Trophoblast cell (in vitro differentiated cells and primary cell): ENCODE results near the gene CDH18.

Source experiments
- DNase-seq, 2 donors: peaks; one replicate each; pipeline ENCODE4 v3.0.0-alpha.2; 2016
- H2AFZ ChIP-seq: 2 replicates; pipeline ENCODE4 v1.6.1; 2013; ENCODE audit warnings: low read length, moderate library complexity, mild to moderate bottlenecking; ENCODE audit not compliant: insufficient read depth, poor library complexity
- H2AK5ac ChIP-seq: 2 replicates; pipeline ENCODE4 v1.6.1; 2013; ENCODE audit warnings: mild to moderate bottlenecking, low read length
- H2BK120ac ChIP-seq: 2 replicates; pipeline ENCODE4 v1.6.1; 2013; ENCODE audit warnings: low read length, mild to moderate bottlenecking, moderate library complexity; ENCODE audit not compliant: insufficient read depth, poor library complexity
- H2BK12ac ChIP-seq: 2 replicates; pipeline ENCODE4 v1.6.1; 2013; ENCODE audit warnings: mild to moderate bottlenecking, low read length, moderate library complexity
- H2BK5ac ChIP-seq: 2 replicates; pipeline ENCODE4 v1.6.1; 2013; ENCODE audit warnings: low read length, low read depth, moderate library complexity, mild to moderate bottlenecking; ENCODE audit not compliant: poor library complexity
- H3K14ac ChIP-seq: 2 replicates; pipeline ENCODE4 v1.6.1; 2013; ENCODE audit warnings: mild to moderate bottlenecking, low read length
- H3K18ac ChIP-seq: 2 replicates; pipeline ENCODE4 v1.6.1; 2013; ENCODE audit warnings: mild to moderate bottlenecking, low read length
- H3K23ac ChIP-seq: 2 replicates; pipeline ENCODE4 v1.6.1; 2013; ENCODE audit warnings: low read length
- H3K27ac ChIP-seq: 2 replicates; pipeline ENCODE4 v1.5.1; 2013; ENCODE audit warnings: low read depth, mild to moderate bottlenecking, inconsistent platforms, low read length, moderate library complexity
- H3K27me3 ChIP-seq: 2 replicates; pipeline ENCODE4 v1.6.1; 2013; ENCODE audit warnings: inconsistent platforms, mild to moderate bottlenecking, low read length, moderate library complexity; ENCODE audit not compliant: insufficient read depth
- H3K36me3 ChIP-seq, 2 experiments: 1 replicate in 1 of 2; 2 replicates in 1 of 2; pipeline ENCODE4 v1.6.1; 2013; ENCODE audit warnings: low read length in 2 of 2, mild to moderate bottlenecking in 2 of 2, moderate library complexity in 1 of 2; ENCODE audit not compliant: insufficient read depth in 2 of 2, control insufficient read depth in 1 of 2
- H3K4ac ChIP-seq: 2 replicates; pipeline ENCODE4 v1.6.1; 2013; ENCODE audit warnings: low read depth, mild to moderate bottlenecking, low read length, moderate library complexity
- H3K4me1 ChIP-seq, 2 experiments: 1 replicate in 1 of 2; 2 replicates in 1 of 2; pipeline ENCODE4 v1.6.1; 2013; ENCODE audit warnings: low read length in 2 of 2, mild to moderate bottlenecking in 2 of 2, moderate library complexity in 1 of 2; ENCODE audit not compliant: insufficient read depth in 2 of 2, control insufficient read depth in 1 of 2
- H3K4me2 ChIP-seq: 2 replicates; pipeline ENCODE4 v1.6.1; 2013; ENCODE audit warnings: inconsistent platforms, mild to moderate bottlenecking, low read length, moderate library complexity
- H3K4me3 ChIP-seq: 2 replicates; pipeline ENCODE4 v1.5.1; 2013; ENCODE audit warnings: mild to moderate bottlenecking, low read depth, low read length, inconsistent platforms
- H3K79me1 ChIP-seq: one replicate; pipeline ENCODE4 v1.6.1; 2013; ENCODE audit warnings: low read length
- H3K79me2 ChIP-seq: 2 replicates; pipeline ENCODE4 v1.6.1; 2013; ENCODE audit warnings: low read length, mild to moderate bottlenecking; ENCODE audit not compliant: control insufficient read depth, insufficient read depth, poor library complexity
- H3K9ac ChIP-seq: 2 replicates; pipeline ENCODE4 v1.6.1; 2013; ENCODE audit warnings: mild to moderate bottlenecking, low read length
- H3K9me3 ChIP-seq: 2 replicates; pipeline ENCODE4 v1.6.1; 2013; ENCODE audit warnings: low read depth, mild to moderate bottlenecking, control low read depth, inconsistent platforms, low read length; ENCODE audit not compliant: insufficient read depth
- H4K12ac ChIP-seq: 2 replicates; pipeline ENCODE4 v1.6.1; 2013; ENCODE audit warnings: low read depth, mild to moderate bottlenecking, low read length, moderate library complexity
- H4K8ac ChIP-seq: 2 replicates; pipeline ENCODE4 v1.6.1; 2013; ENCODE audit warnings: low read depth, mild to moderate bottlenecking, low read length, moderate library complexity
- H4K91ac ChIP-seq: one replicate; pipeline ENCODE4 v1.6.1; 2013; ENCODE audit warnings: low read depth, mild to moderate bottlenecking, low read length, moderate library complexity
- WGBS: extraction: QIAGEN DNeasy Blood & Tissue Kit; methylation state at CpG from one replicate; pipeline ENCODE4 v1.1.7; 2013; ENCODE audit warnings: missing lambda C conversion rate; ENCODE audit not compliant: insufficient read length, insufficient coverage; ENCODE audit errors: extremely low coverage; 5-methylcytosine and 5-hydroxymethylcytosine counted together

Gene CDH18

DNA sequence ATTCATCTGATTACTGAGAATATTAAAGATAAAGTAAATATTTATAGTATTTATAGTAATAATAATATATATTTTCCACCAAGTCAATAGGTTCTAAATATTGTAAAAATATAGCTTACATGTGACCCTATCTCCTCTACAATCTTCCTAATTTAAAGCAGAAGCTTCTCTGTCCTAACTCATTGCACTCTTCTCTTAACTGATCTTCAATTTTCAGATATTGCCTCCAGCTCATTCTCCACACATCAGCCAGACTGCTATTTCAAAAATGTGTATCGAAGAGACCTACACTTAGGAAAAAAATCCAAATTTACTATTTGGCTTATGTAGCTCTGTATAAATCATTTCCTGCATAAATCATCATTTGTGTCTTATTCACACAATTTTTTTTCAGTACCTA is 47.8 kb downstream of the CDH18 start:
- H3K4me3 ChIP-seq, result no peak overlapping the region
- H3K27ac ChIP-seq, result no peak overlapping the region
- no peak overlapping the region for H2BK120ac ChIP-seq
- no peaks in the 10 kb centered on the region for H3K79me2 ChIP-seq
- H3K14ac ChIP-seq, result no peak overlapping the region
- H3K9me3 ChIP-seq, result no peaks in the 10 kb centered on the region
- WGBS, result no CpG with 5 or more reads among the region's 1 CpG
- no peak overlapping the region for H4K8ac ChIP-seq
- no peaks in the 10 kb centered on the region for H3K79me1 ChIP-seq
- H2AK5ac ChIP-seq, result no peak overlapping the region
- no peak overlapping the region for H2AFZ ChIP-seq
- no peaks in the 10 kb centered on the region for H3K27me3 ChIP-seq
- no peak overlapping the region for H3K18ac ChIP-seq
- H3K4ac ChIP-seq, result no peak overlapping the region
- H3K23ac ChIP-seq, result no peak overlapping the region
- H2BK12ac ChIP-seq, result no peak overlapping the region
- no peak overlapping the region for H2BK5ac ChIP-seq
- H3K9ac ChIP-seq, result no peak overlapping the region
- DNase-seq, result peak in 1 of 2 donors; percentile 38
- H3K36me3 ChIP-seq, result no peaks in the 10 kb centered on the region
- no peaks in the 10 kb centered on the region for H3K4me1 ChIP-seq
- H4K12ac ChIP-seq, result no peak overlapping the region
- H4K91ac ChIP-seq, result no peak overlapping the region
- H3K4me2 ChIP-seq, result no peak overlapping the region

DNA sequence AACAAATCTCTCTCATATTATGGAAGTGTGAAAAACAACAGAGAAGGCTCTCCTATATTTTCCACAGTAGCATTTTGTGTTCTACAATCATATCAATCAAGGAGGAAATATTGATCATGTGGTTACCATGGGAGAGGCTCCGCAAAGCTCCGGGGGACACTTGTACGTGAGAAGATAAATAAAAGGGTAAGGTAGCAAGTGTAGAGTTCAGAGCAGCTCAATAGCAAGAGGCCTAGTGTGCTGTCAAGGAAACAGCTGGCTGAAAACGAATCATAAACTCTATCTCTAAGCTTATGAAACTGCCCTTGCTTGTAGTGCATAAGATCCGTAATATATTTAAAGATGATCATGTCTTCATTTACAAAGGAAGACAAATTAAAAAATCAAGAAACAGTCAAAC is 57.5 kb downstream of the CDH18 start:
- H2BK12ac ChIP-seq, result no peak overlapping the region
- H3K79me1 ChIP-seq, result no peaks in the 10 kb centered on the region
- no peak overlapping the region for H3K9ac ChIP-seq
- H3K18ac ChIP-seq, result no peak overlapping the region
- H2AFZ ChIP-seq, result no peak overlapping the region
- no peaks in the 10 kb centered on the region for H3K36me3 ChIP-seq
- no peak overlapping the region for H4K91ac ChIP-seq
- H4K8ac ChIP-seq, result no peak overlapping the region
- no peak overlapping the region for H2AK5ac ChIP-seq
- H2BK120ac ChIP-seq, result no peak overlapping the region
- no peak overlapping the region for H3K4me2 ChIP-seq
- H3K27me3 ChIP-seq, result no peaks in the 10 kb centered on the region
- no peaks in the 10 kb centered on the region for H3K9me3 ChIP-seq
- no peak overlapping the region for H3K4ac ChIP-seq
- no peak overlapping the region for H4K12ac ChIP-seq
- H3K4me3 ChIP-seq, result no peak overlapping the region
- H3K27ac ChIP-seq, result no peak overlapping the region
- H3K4me1 ChIP-seq, result no peaks in the 10 kb centered on the region
- no peak overlapping the region for H3K23ac ChIP-seq
- WGBS, result no CpG with 5 or more reads among the region's 5 CpGs
- DNase-seq, result no peak
- no peak overlapping the region for H3K14ac ChIP-seq
- no peak overlapping the region for H2BK5ac ChIP-seq
- no peaks in the 10 kb centered on the region for H3K79me2 ChIP-seq

DNA sequence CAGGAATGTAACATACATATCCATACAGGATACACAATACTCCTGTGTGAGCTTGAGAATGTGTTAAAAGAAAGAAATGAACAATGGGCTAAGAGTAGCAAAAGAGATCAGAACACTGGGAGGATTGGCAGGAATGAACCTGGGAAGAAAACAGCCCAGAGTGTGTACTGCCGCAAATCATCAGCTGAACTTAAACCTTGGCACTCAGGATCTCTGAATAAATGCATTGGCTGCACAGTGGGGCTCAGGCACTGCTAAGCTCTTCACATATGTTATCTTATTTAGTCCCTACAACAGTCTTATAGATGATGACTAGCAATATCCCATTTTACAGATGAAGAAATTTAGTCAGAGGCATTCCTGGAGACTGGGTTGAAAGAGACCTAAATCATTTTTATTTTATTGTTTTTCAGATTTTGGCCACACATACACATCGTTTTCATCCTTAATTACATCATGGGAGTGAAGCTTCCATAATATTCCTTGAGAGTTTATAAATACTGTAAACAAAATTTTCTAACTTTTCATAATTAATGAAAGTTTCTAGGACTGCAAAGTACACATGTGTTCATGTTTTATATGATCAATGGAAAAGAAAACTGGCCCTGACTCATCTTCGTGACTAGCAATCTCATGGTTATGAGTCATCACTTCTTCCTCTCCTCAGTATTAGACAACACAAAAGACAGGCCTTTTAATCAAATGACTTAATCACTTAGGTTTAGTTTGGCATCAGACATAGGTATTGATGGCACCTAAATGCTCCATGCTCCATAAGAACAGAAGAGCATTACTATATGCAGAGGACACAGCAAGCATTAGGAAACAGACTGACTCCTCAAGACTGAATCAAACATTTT is 59.2 kb downstream of the CDH18 start:
- H4K12ac ChIP-seq, result no peak overlapping the region
- H4K91ac ChIP-seq, result no peak overlapping the region
- no peak overlapping the region for H3K4ac ChIP-seq
- H3K4me2 ChIP-seq, result no peak overlapping the region
- no peak overlapping the region for H3K14ac ChIP-seq
- no CpG with 5 or more reads among the region's 3 CpGs for WGBS
- H3K23ac ChIP-seq, result no peak overlapping the region
- H3K9ac ChIP-seq, result no peak overlapping the region
- H3K27ac ChIP-seq, result no peak overlapping the region
- H3K79me2 ChIP-seq, result no peaks in the 10 kb centered on the region
- H2BK12ac ChIP-seq, result no peak overlapping the region
- H3K4me3 ChIP-seq, result no peak overlapping the region
- H3K9me3 ChIP-seq, result no peaks in the 10 kb centered on the region
- H4K8ac ChIP-seq, result no peak overlapping the region
- H3K36me3 ChIP-seq, result no peaks in the 10 kb centered on the region
- H2AFZ ChIP-seq, result no peak overlapping the region
- peak in 1 of 2 donors; percentile 43 for DNase-seq
- no peak overlapping the region for H2BK5ac ChIP-seq
- no peak overlapping the region for H2AK5ac ChIP-seq
- no peaks in the 10 kb centered on the region for H3K27me3 ChIP-seq
- H3K18ac ChIP-seq, result no peak overlapping the region
- no peaks in the 10 kb centered on the region for H3K79me1 ChIP-seq
- no peak overlapping the region for H2BK120ac ChIP-seq
- no peaks in the 10 kb centered on the region for H3K4me1 ChIP-seq

DNA sequence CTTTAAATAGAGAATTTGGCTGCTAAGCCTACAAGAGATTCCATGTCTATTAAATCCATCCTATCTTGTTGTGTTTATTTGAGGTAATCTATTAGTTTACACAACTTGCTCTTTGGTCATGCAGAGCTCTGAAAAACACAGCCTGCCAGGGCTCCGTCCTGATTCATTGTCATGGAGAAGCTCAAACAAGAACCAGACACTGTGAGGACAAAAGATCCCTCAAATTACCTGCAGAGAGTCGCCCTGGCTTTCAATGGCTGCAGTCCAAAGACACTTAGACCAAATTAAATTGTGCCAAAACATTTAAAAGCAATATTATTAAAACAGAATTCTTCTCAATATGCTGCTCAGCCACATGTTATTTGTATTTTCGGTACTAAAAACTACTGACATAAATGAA is 60.1 kb downstream of the CDH18 start:
- no peaks in the 10 kb centered on the region for H3K9me3 ChIP-seq
- H3K4me2 ChIP-seq, result no peak overlapping the region
- no peak overlapping the region for H2BK5ac ChIP-seq
- no CpG with 5 or more reads among the region's 3 CpGs for WGBS
- H2AFZ ChIP-seq, result no peak overlapping the region
- no peak overlapping the region for H2AK5ac ChIP-seq
- H4K8ac ChIP-seq, result no peak overlapping the region
- no peak overlapping the region for H3K18ac ChIP-seq
- no peak overlapping the region for H3K14ac ChIP-seq
- H3K79me2 ChIP-seq, result no peaks in the 10 kb centered on the region
- H3K9ac ChIP-seq, result no peak overlapping the region
- DNase-seq, result no peak
- H3K23ac ChIP-seq, result no peak overlapping the region
- H2BK12ac ChIP-seq, result no peak overlapping the region
- no peaks in the 10 kb centered on the region for H3K79me1 ChIP-seq
- no peak overlapping the region for H4K91ac ChIP-seq
- H3K4me1 ChIP-seq, result no peaks in the 10 kb centered on the region
- no peak overlapping the region for H2BK120ac ChIP-seq
- no peak overlapping the region for H4K12ac ChIP-seq
- no peak overlapping the region for H3K4me3 ChIP-seq
- no peak overlapping the region for H3K27ac ChIP-seq
- no peak overlapping the region for H3K4ac ChIP-seq
- H3K36me3 ChIP-seq, result no peaks in the 10 kb centered on the region
- no peaks in the 10 kb centered on the region for H3K27me3 ChIP-seq
